Loucy (cell line): ENCODE results near the gene ADCY5.

Source experiments
- H2AFZ ChIP-seq: fragments of 200-600 bp; sonication (generic); 2 replicates; pipeline ENCODE4 v1.6.0; 2016; ENCODE audit warnings: antibody characterized with exemption, mild to moderate bottlenecking, low read length, moderate library complexity
- H3F3A ChIP-seq: fragments of 200-600 bp; 2 replicates; pipeline ENCODE4 v1.6.0; 2016; ENCODE audit warnings: antibody characterized with exemption, low read depth, mild to moderate bottlenecking
- H3K27me3 ChIP-seq: fragments of 200-600 bp; sonication (generic); 2 replicates; pipeline ENCODE4 v1.6.1; 2014; ENCODE audit warnings: low read length, mild to moderate bottlenecking; ENCODE audit not compliant: insufficient read depth, poor library complexity, severe bottlenecking
- H3K36me3 ChIP-seq: fragments of 200-600 bp; sonication (generic); 2 replicates; pipeline ENCODE4 v1.6.1; 2016; ENCODE audit warnings: low read length; ENCODE audit not compliant: insufficient read depth
- H3K4me1 ChIP-seq: fragments of 200-600 bp; sonication (generic); 2 replicates; pipeline ENCODE4 v1.5.1; 2014; ENCODE audit warnings: low read length, mild to moderate bottlenecking; ENCODE audit not compliant: insufficient read depth, poor library complexity, severe bottlenecking
- H3K4me2 ChIP-seq: fragments of 200-600 bp; sonication (generic); 2 replicates; pipeline ENCODE4 v1.6.0; 2014; ENCODE audit warnings: antibody characterized with exemption, low read length, low read depth, mild to moderate bottlenecking; ENCODE audit not compliant: poor library complexity, severe bottlenecking
- H3K4me3 ChIP-seq: fragments of 200-600 bp; sonication (generic); 2 replicates; pipeline ENCODE4 v1.5.1; 2014; ENCODE audit warnings: low read length, mild to moderate bottlenecking, mixed read lengths; ENCODE audit not compliant: poor library complexity, severe bottlenecking
- H3K79me2 ChIP-seq: fragments of 200-600 bp; sonication (generic); 2 replicates; pipeline ENCODE4 v1.6.1; 2014; ENCODE audit warnings: low read length; ENCODE audit not compliant: insufficient read depth
- H3K9ac ChIP-seq: fragments of 200-600 bp; sonication (generic); 2 replicates; pipeline ENCODE4 v1.6.0; 2014; ENCODE audit warnings: mild to moderate bottlenecking, low read depth, low read length, moderate library complexity; ENCODE audit not compliant: poor library complexity, severe bottlenecking
- H3K9me2 ChIP-seq: fragments of 200-600 bp; sonication (generic); replicated peaks from 2 replicates; pipeline ENCODE4 v1.6.1; 2016; ENCODE audit warnings: low read depth, low read length, mixed read lengths
- H3K9me3 ChIP-seq: fragments of 200-600 bp; sonication (generic); 2 replicates; pipeline ENCODE4 v1.6.1; 2014; ENCODE audit warnings: mild to moderate bottlenecking, antibody characterized with exemption, low read length, low read depth; ENCODE audit not compliant: insufficient read depth
- H4K20me1 ChIP-seq: fragments of 200-600 bp; sonication (generic); 2 replicates; pipeline ENCODE4 v1.6.0; 2014; ENCODE audit warnings: antibody characterized with exemption, low read length, mild to moderate bottlenecking; ENCODE audit not compliant: insufficient read depth, poor library complexity, severe bottlenecking
- EZH2phosphoT487 ChIP-seq: fragments of 200-600 bp; IDR thresholded peaks from 2 replicates; pipeline ENCODE4 v1.6.1; 2018; ENCODE audit warnings: antibody characterized with exemption, mild to moderate bottlenecking, moderate library complexity, borderline replicate concordance
- TF ChIP-seq, protein P1 (sequence below): fragments of 200-600 bp; sonication (generic); conservative IDR thresholded peaks from 2 replicates; pipeline ENCODE4 v1.5.1; 2014; ENCODE audit warnings: mild to moderate bottlenecking, antibody characterized with exemption, low read length

ADCY5 gene

DNA sequence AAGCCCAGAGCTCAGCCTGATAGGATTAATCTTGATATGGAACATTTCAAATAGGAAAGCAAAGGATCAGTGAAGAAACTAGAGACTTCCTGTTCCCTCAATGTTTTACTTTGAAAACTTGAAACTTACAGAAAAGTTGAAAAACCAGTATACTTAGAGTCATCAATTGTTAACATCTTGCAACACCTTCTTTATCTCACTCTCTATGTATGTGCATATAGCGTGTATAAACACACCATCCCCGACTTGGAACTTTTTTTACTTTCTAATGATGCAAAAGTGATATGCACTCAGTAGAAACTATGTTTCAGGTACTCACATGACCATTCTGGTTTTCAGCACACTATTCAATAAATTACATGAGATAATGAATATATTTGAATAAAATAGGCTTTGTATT lies 186.7 kb downstream of the ADCY5 start:
- Histone ChIP-seq H3K4me2 (no peak overlapping the region), H3K36me3 (0 out of 2 replicates have a peak, but pooled peaks cover 4% of the 10 kb centered on the region), H3K9ac (no peak overlapping the region), H3K9me3 (no peaks in the 10 kb centered on the region), H3K4me3 (no peak overlapping the region), H2AFZ (no peak overlapping the region), H3K79me2 (no peaks in the 10 kb centered on the region), H4K20me1 (no peaks in the 10 kb centered on the region), H3K9me2 (no peaks in the 10 kb centered on the region), H3F3A (no peaks in the 10 kb centered on the region), H3K4me1 (no peaks in the 10 kb centered on the region), H3K27me3 (no peaks in the 10 kb centered on the region)
- TF ChIP-seq, protein P1, sequence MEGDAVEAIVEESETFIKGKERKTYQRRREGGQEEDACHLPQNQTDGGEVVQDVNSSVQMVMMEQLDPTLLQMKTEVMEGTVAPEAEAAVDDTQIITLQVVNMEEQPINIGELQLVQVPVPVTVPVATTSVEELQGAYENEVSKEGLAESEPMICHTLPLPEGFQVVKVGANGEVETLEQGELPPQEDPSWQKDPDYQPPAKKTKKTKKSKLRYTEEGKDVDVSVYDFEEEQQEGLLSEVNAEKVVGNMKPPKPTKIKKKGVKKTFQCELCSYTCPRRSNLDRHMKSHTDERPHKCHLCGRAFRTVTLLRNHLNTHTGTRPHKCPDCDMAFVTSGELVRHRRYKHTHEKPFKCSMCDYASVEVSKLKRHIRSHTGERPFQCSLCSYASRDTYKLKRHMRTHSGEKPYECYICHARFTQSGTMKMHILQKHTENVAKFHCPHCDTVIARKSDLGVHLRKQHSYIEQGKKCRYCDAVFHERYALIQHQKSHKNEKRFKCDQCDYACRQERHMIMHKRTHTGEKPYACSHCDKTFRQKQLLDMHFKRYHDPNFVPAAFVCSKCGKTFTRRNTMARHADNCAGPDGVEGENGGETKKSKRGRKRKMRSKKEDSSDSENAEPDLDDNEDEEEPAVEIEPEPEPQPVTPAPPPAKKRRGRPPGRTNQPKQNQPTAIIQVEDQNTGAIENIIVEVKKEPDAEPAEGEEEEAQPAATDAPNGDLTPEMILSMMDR: no peak
- TF ChIP-seq EZH2phosphoT487: no peak

- H3K9ac ChIP-seq: no peak overlapping the region
- H3K9me3 ChIP-seq: no peaks in the 10 kb centered on the region
- H3F3A ChIP-seq: no peaks in the 10 kb centered on the region
- no peaks in the 10 kb centered on the region for H3K27me3 ChIP-seq
- no peaks in the 10 kb centered on the region for H3K9me2 ChIP-seq
- H3K4me2 ChIP-seq: no peak overlapping the region
- no peak overlapping the region for H2AFZ ChIP-seq
- H4K20me1 ChIP-seq: no peaks in the 10 kb centered on the region
- H3K4me1 ChIP-seq: no peaks in the 10 kb centered on the region
- TF ChIP-seq, protein P1: no peak
- TF ChIP-seq EZH2phosphoT487: no peak
- H3K79me2 ChIP-seq: no peaks in the 10 kb centered on the region
- no peak overlapping the region for H3K4me3 ChIP-seq
- no peaks in the 10 kb centered on the region for H3K36me3 ChIP-seq
Observed at GRCh38 chr3:123261666-123262065, 187.2 kb downstream of the ADCY5 start.

GRCh38 chr3:123258811-123259420 lies 190.0 kb downstream of the ADCY5 start:
- Histone ChIP-seq H3K9me3 (no peaks in the 10 kb centered on the region), H3K4me1 (no peaks in the 10 kb centered on the region), H3K9ac (no peak overlapping the region), H3K79me2 (no peaks in the 10 kb centered on the region), H3K27me3 (no peaks in the 10 kb centered on the region), H3K9me2 (no peaks in the 10 kb centered on the region), H3K36me3 (no peaks in the 10 kb centered on the region), H4K20me1 (no peaks in the 10 kb centered on the region), H3K4me3 (no peak overlapping the region), H3K4me2 (no peak overlapping the region), H2AFZ (no peak overlapping the region), H3F3A (no peaks in the 10 kb centered on the region)
- TF ChIP-seq, protein P1: peak; percentile 93
- no peak for TF ChIP-seq EZH2phosphoT487
